DND-41 (cell line): ENCODE measurements around the gene BACH2.
A peak's percentile ranks its signal among the peaks of the same experiment; 100 is the strongest.

Experiments
- ATAC-seq: fragments of 200-7000 bp; cut with Tn5 transposase; 3 replicates; pipeline ENCODE4 v1.9.1; 2021; ENCODE audit warnings: low read depth; ENCODE audit not compliant: insufficient read depth
- DNase-seq: peaks from one replicate; pipeline ENCODE4 v3.0.0-alpha.2; 2020
- H2AFZ ChIP-seq: 2 replicates; pipeline ENCODE4 v1.6.0; 2012; ENCODE audit warnings: low read depth, low read length
- H3K27ac ChIP-seq: 2 replicates; pipeline ENCODE4 v1.5.1; 2012; ENCODE audit warnings: low read length, inconsistent platforms
- H3K27me3 ChIP-seq: fragments of 200-600 bp; sonication (generic); 2 replicates; pipeline ENCODE4 v1.6.0; 2012; ENCODE audit warnings: low read length, mild to moderate bottlenecking, inconsistent platforms; ENCODE audit not compliant: insufficient read depth, poor library complexity
- H3K36me3 ChIP-seq: 2 replicates; pipeline ENCODE4 v1.5.1; 2012; ENCODE audit warnings: low read length, inconsistent platforms; ENCODE audit not compliant: insufficient read depth
- H3K4me1 ChIP-seq: 2 replicates; pipeline ENCODE4 v1.5.1; 2012; ENCODE audit warnings: mild to moderate bottlenecking, low read length; ENCODE audit not compliant: insufficient read depth
- H3K4me2 ChIP-seq: 2 replicates; pipeline ENCODE4 v1.6.0; 2012; ENCODE audit warnings: mild to moderate bottlenecking, moderate library complexity, low read length, inconsistent platforms; ENCODE audit not compliant: insufficient read depth
- H3K4me3 ChIP-seq, 2 experiments: fragments of 200-600 bp in 1 of 2; shearing (Covaris generic) in 1 of 2; 2 replicates each; pipeline ENCODE4 v1.5.1; 2012 to 2016; ENCODE audit warnings: inconsistent platforms in 2 of 2, low read length in 2 of 2, mild to moderate bottlenecking in 2 of 2, low read depth in 1 of 2, moderate library complexity in 1 of 2
- H3K79me2 ChIP-seq: 2 replicates; pipeline ENCODE4 v1.6.0; 2012; ENCODE audit warnings: low read length, inconsistent platforms; ENCODE audit not compliant: insufficient read depth
- H3K9ac ChIP-seq: 2 replicates; pipeline ENCODE4 v1.6.0; 2012; ENCODE audit warnings: low read depth, mild to moderate bottlenecking, inconsistent platforms, low read length, moderate library complexity
- H3K9me3 ChIP-seq: 2 replicates; pipeline ENCODE4 v1.5.1; 2012; ENCODE audit warnings: low read length, moderate library complexity, mild to moderate bottlenecking, inconsistent platforms; ENCODE audit not compliant: insufficient read depth, severe bottlenecking
- H4K20me1 ChIP-seq: 2 replicates; pipeline ENCODE4 v1.6.0; 2012; ENCODE audit warnings: low read length; ENCODE audit not compliant: insufficient read depth
- EZH2 ChIP-seq: IDR thresholded peaks from 3 replicates; pipeline ENCODE4 v1.6.1; 2012; ENCODE audit warnings: borderline replicate concordance, low read depth, mild to moderate bottlenecking, moderate library complexity, low read length, inconsistent platforms; ENCODE audit not compliant: severe bottlenecking
- TF ChIP-seq, protein P1 (sequence below): IDR thresholded peaks from 2 replicates; pipeline ENCODE4 v1.5.1; 2012; ENCODE audit warnings: borderline replicate concordance, low read length, moderate library complexity, mild to moderate bottlenecking; ENCODE audit not compliant: poor library complexity, severe bottlenecking; ENCODE audit errors: extremely low read depth

Gene BACH2

DNA sequence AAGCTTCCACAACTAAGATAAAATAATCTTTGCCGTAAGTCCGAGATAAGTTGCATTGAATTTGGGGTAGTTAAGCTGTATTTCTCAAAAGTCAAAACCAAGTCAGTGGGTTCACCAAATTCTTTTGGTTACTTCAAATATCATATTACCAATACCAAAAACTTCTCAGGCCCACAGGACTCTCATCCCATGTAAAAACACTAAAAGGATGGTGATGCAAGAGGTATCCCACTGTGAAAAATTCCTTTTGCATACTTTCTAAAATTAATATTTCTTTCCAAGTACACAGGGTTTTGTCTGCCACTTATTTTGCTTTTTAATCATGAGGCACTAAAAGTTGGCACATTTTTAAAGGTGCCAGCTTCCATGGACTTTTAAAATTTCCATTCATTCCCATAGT lies 251.1 kb downstream of the BACH2 start:
- Histone ChIP-seq H3K9ac (no peak overlapping the region), H3K4me3 (no peak overlapping the region), H3K27me3 (no peaks in the 10 kb centered on the region), H3K9me3 (no peaks in the 10 kb centered on the region), H3K36me3 (no peaks in the 10 kb centered on the region), H3K27ac (no peak overlapping the region), H2AFZ (no peak overlapping the region), H4K20me1 (no peaks in the 10 kb centered on the region), H3K79me2 (no peaks in the 10 kb centered on the region), H3K4me2 (no peak overlapping the region), H3K4me1 (peaks cover 9% of the 10 kb centered on the region)
- no peak for ATAC-seq
- TF ChIP-seq EZH2, result no peak
- TF ChIP-seq, protein P1, sequence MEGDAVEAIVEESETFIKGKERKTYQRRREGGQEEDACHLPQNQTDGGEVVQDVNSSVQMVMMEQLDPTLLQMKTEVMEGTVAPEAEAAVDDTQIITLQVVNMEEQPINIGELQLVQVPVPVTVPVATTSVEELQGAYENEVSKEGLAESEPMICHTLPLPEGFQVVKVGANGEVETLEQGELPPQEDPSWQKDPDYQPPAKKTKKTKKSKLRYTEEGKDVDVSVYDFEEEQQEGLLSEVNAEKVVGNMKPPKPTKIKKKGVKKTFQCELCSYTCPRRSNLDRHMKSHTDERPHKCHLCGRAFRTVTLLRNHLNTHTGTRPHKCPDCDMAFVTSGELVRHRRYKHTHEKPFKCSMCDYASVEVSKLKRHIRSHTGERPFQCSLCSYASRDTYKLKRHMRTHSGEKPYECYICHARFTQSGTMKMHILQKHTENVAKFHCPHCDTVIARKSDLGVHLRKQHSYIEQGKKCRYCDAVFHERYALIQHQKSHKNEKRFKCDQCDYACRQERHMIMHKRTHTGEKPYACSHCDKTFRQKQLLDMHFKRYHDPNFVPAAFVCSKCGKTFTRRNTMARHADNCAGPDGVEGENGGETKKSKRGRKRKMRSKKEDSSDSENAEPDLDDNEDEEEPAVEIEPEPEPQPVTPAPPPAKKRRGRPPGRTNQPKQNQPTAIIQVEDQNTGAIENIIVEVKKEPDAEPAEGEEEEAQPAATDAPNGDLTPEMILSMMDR, result no peak
- no peak for DNase-seq

DNA sequence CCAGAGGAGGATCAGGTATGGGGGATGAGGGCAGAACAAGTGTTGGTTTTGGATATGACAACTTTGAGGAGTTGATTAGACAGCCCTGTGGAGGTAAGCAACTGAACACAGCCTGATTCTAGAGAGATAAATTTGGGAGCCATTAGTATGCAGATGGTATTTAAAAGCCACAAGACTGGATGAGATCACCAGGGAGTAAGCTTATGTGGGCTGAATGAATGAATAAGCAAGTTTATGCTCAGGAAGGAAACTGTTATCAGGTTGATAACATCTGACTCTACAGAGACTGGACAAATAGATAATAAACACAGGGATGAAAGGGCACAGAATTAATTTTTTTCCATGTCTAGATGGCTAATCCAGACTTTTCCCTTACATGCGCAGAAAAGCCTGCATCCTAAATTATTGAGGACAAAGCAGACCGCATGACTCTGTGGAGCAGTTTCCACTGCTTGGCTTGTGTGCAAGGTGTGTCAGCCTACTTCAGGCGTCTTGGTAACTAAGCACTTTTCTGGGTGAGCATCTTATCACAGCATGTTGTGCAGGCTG lies 251.7 kb downstream of the BACH2 start:
- no peaks in the 10 kb centered on the region for H3K9me3 ChIP-seq
- no peaks in the 10 kb centered on the region for H3K36me3 ChIP-seq
- no peak overlapping the region for H3K9ac ChIP-seq
- no peak overlapping the region for H3K4me2 ChIP-seq
- H3K27me3 ChIP-seq, result no peaks in the 10 kb centered on the region
- peaks cover 9% of the 10 kb centered on the region for H3K4me1 ChIP-seq
- H3K79me2 ChIP-seq, result no peaks in the 10 kb centered on the region
- TF ChIP-seq, protein P1, result no peak
- TF ChIP-seq EZH2, result no peak
- no peaks in the 10 kb centered on the region for H4K20me1 ChIP-seq
- no peak overlapping the region for H3K4me3 ChIP-seq
- peak; percentile 83 for ATAC-seq
- no peak overlapping the region; the same call in 1 of the 2 replicates for H3K27ac ChIP-seq
- DNase-seq, result no peak
- no peak overlapping the region for H2AFZ ChIP-seq

DNA sequence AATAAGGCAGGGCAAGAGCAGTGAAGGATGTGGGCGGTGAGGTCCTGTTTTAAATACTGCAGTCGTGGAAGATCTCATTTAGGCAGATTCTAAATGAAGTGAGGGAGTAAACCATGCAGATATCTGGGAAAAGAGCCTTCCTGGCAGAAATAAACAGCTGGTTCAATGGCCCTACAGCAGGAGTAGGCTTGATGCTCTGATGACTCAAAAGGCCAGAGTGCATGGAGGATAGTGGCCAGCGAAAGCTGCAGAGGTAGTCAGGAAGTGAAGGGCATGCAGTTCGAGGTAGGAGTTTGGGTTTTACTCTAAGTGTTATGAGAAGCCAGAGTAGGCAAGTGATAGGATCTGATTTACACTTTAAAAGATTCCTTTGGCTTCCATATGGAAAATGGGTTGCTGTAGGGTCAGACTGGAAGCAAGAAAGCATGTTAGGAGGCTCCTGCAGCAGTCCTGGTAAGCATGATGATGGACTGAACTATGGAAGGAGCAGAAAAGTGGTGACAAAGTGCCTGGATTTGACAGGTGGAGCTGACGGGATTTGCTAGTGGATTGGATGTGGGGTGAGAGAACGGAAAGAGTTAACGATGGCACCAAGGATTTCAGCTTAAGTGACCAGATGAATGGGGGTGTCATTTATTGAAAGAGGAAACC lies 252.3 kb downstream of the BACH2 start:
- no peaks in the 10 kb centered on the region for H3K79me2 ChIP-seq
- H4K20me1 ChIP-seq, result no peaks in the 10 kb centered on the region
- H3K4me2 ChIP-seq, result no peak overlapping the region
- H3K27me3 ChIP-seq, result no peaks in the 10 kb centered on the region
- H3K9ac ChIP-seq, result no peak overlapping the region
- no peak overlapping the region for H3K4me3 ChIP-seq
- H3K4me1 ChIP-seq, result peaks cover 9% of the 10 kb centered on the region
- no peak overlapping the region for H2AFZ ChIP-seq
- no peak overlapping the region; the same call in 1 of the 2 replicates for H3K27ac ChIP-seq
- no peaks in the 10 kb centered on the region for H3K36me3 ChIP-seq
- TF ChIP-seq, protein P1, result no peak
- no peak for TF ChIP-seq EZH2
- ATAC-seq, result no peak
- no peaks in the 10 kb centered on the region for H3K9me3 ChIP-seq
- DNase-seq, result no peak
